ENCODE measurements around the gene ID1.

DNA sequence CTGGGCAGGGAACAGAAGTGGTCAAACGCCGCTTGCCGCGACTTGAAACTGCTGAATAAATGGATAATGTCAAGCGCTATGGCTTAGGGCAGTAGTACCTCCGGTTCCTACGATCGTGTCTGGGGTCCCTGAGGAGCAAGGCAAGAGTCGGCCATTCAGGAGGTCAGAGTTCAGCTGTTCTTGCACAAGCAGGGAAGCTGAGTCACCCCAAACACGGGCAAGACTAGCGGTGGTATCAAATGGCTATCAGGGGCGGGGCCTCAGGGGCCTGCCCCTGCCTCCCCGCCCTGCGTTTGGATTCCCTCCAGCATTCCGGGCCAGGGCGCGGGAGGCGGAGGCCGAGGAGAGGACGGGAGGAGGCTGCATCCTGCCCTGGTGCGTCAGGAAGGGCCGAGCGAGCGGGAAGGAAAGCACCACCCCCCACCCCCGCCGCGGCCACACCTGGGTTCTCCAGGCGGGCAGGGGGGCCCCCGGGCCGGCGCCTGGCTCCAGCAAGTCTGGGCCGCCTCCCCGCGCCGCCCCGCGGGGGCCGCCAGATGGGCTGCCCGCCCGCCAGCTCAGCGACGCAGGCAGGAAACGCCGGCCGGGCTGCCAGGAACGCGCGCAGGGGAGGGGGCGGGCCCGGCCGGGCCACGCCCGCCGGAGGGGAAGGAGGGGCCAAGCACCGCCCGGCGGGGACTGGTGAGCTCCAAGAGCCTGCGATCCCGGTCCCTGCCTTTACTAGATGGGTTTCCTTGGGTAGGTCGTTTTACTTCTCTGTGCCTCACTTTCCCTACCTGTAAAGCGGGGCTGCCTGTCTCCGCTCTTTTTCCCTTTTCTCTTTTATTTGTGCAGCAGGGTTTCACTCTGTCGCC is 32.2 kb upstream of the ID1 start:
- TF ChIP-seq POLR2A (IDR thresholded peaks at IDR 0.05) (peak; percentile 77 to 88), CTCF (IDR thresholded peaks at IDR 0.05) (peak in 3 of 5 experiments; percentile 7 to 70 (median 47)), EP300 (IDR thresholded peaks at IDR 0.05) (peak; percentile 73 to 97)
